Activated effector memory CD4-positive, alpha-beta T cell treated with Interleukin-2 at 50 U/mL for 16 hours (primary cell): Measurements from ENCODE around the gene AKAP6.

ENCODE experiments used
- DNase-seq: peaks from one replicate; pipeline ENCODE4 v3.0.0-alpha.2; 2020

The AKAP6 gene

GRCh38 chr14:32588448-32589320 is 259.6 kb downstream of the AKAP6 start:
- DNase-seq = no peak

GRCh38 chr14:32590157-32590556 is 261.1 kb downstream of the AKAP6 start:
- no peak for DNase-seq

GRCh38 chr14:32593290-32593942 is 264.3 kb downstream of the AKAP6 start:
- DNase-seq = no peak

- DNase-seq = no peak
Measured at GRCh38 chr14:32594766-32595165, 265.7 kb downstream of the AKAP6 start.

- DNase-seq = no peak
Measured at GRCh38 chr14:32595497-32595896, 266.4 kb downstream of the AKAP6 start.

GRCh38 chr14:32596390-32596789 is 267.3 kb downstream of the AKAP6 start:
- DNase-seq = no peak

- no peak for DNase-seq
Measured at GRCh38 chr14:32597771-32598170, 268.7 kb downstream of the AKAP6 start.

GRCh38 chr14:32601069-32601468 is 272.0 kb downstream of the AKAP6 start:
- no peak for DNase-seq

- DNase-seq = no peak
Measured at GRCh38 chr14:32601906-32602305, 272.8 kb downstream of the AKAP6 start.

GRCh38 chr14:32602699-32603098 is 273.6 kb downstream of the AKAP6 start:
- no peak for DNase-seq

GRCh38 chr14:32603992-32604565 is 275.0 kb downstream of the AKAP6 start:
- no peak for DNase-seq

GRCh38 chr14:32606301-32606700 is 277.2 kb downstream of the AKAP6 start:
- DNase-seq = no peak

GRCh38 chr14:32607399-32607798 is 278.3 kb downstream of the AKAP6 start:
- no peak for DNase-seq

GRCh38 chr14:32608857-32609256 is 279.8 kb downstream of the AKAP6 start:
- no peak for DNase-seq

GRCh38 chr14:32609388-32609787 is 280.3 kb downstream of the AKAP6 start:
- DNase-seq = no peak

- no peak for DNase-seq
Measured at GRCh38 chr14:32611752-32612151, 282.7 kb downstream of the AKAP6 start.

- no peak for DNase-seq
Measured at GRCh38 chr14:32618991-32619390, 289.9 kb downstream of the AKAP6 start.

GRCh38 chr14:32620303-32620702 is 291.2 kb downstream of the AKAP6 start:
- DNase-seq = no peak

- no peak for DNase-seq
Measured at GRCh38 chr14:32620724-32621123, 291.6 kb downstream of the AKAP6 start.

GRCh38 chr14:32621585-32621984 is 292.5 kb downstream of the AKAP6 start:
- DNase-seq = no peak

- no peak for DNase-seq
Measured at GRCh38 chr14:32622742-32623141, 293.6 kb downstream of the AKAP6 start.

- no peak for DNase-seq
Measured at GRCh38 chr14:32623300-32624093, 294.4 kb downstream of the AKAP6 start.

GRCh38 chr14:32625211-32625610 is 296.1 kb downstream of the AKAP6 start:
- no peak for DNase-seq
